KMS-11 (cell line): ENCODE measurements around the gene PLPP1.

Source experiments
- H2AFZ ChIP-seq: fragments of 200-600 bp; sonication (generic); 2 replicates; pipeline ENCODE4 v1.6.1; 2016; ENCODE audit warnings: antibody characterized with exemption, mixed run types, low read depth
- H3K27ac ChIP-seq: fragments of 200-600 bp; sonication (generic); 2 replicates; pipeline ENCODE4 v1.6.1; 2016; ENCODE audit warnings: mild to moderate bottlenecking, mixed run types
- H3K27me3 ChIP-seq: fragments of 200-600 bp; sonication (generic); 2 replicates; pipeline ENCODE4 v1.6.1; 2017; ENCODE audit warnings: mild to moderate bottlenecking, low read depth, mixed run types, moderate library complexity; ENCODE audit not compliant: insufficient read depth
- H3K36me3 ChIP-seq: fragments of 200-600 bp; sonication (generic); 2 replicates; pipeline ENCODE4 v1.6.1; 2017; ENCODE audit warnings: mild to moderate bottlenecking, mixed run types; ENCODE audit not compliant: insufficient read depth
- H3K4me1 ChIP-seq: fragments of 200-600 bp; sonication (generic); 2 replicates; pipeline ENCODE4 v1.6.1; 2016; ENCODE audit warnings: mild to moderate bottlenecking, low read depth, mixed run types; ENCODE audit not compliant: poor library complexity, severe bottlenecking
- H3K4me2 ChIP-seq: fragments of 200-600 bp; sonication (generic); 2 replicates; pipeline ENCODE4 v1.7.0; 2016; ENCODE audit warnings: mild to moderate bottlenecking, mixed run types
- H3K4me3 ChIP-seq: fragments of 200-600 bp; sonication (generic); IDR thresholded peaks from 2 replicates; pipeline ENCODE4 v1.6.1; 2017; ENCODE audit warnings: low read depth, low read length, mixed read lengths; ENCODE audit not compliant: insufficient read depth
- H3K79me2 ChIP-seq: fragments of 200-600 bp; sonication (generic); 2 replicates; pipeline ENCODE4 v1.6.1; 2016; ENCODE audit warnings: low read depth, mixed run types; ENCODE audit not compliant: insufficient read depth
- H3K9ac ChIP-seq: fragments of 200-600 bp; sonication (generic); 2 replicates; pipeline ENCODE4 v1.6.1; 2016; ENCODE audit warnings: mild to moderate bottlenecking, mixed run types
- H4K20me1 ChIP-seq: fragments of 200-600 bp; sonication (generic); 2 replicates; pipeline ENCODE4 v1.6.1; 2016; ENCODE audit warnings: mild to moderate bottlenecking, mixed run types; ENCODE audit not compliant: insufficient read depth
- TF ChIP-seq, protein P1 (sequence below): fragments of 200-600 bp; sonication (generic); conservative IDR thresholded peaks from 2 replicates; pipeline ENCODE4 v1.6.1; 2017; ENCODE audit warnings: low read depth, mild to moderate bottlenecking, antibody characterized with exemption, low read length, moderate library complexity, mixed read lengths

PLPP1 gene

DNA sequence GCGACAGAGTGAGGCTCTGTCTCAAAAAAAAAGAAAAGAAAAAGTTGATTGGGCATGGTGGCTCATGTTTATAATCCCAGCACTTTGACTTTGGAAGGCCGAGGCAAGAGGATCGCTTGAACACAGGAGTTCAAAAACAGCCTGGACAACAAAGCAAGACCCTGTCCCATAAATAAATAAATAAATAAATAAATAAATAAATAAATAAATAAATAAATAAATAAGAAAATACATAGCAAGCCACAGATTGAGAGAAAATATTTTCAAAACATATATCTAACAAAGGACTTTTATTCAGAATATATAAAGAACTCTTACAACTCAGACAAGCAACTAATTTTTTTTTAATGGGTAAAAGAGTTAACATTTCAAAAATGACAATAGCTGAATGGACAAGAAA, 71.2 kb downstream of the PLPP1 start:
- H3K27me3 ChIP-seq: no peaks in the 10 kb centered on the region
- no peak overlapping the region for H3K4me2 ChIP-seq
- no peak overlapping the region for H3K9ac ChIP-seq
- no peak overlapping the region for H2AFZ ChIP-seq
- no peak overlapping the region for H3K4me3 ChIP-seq
- TF ChIP-seq, protein P1, sequence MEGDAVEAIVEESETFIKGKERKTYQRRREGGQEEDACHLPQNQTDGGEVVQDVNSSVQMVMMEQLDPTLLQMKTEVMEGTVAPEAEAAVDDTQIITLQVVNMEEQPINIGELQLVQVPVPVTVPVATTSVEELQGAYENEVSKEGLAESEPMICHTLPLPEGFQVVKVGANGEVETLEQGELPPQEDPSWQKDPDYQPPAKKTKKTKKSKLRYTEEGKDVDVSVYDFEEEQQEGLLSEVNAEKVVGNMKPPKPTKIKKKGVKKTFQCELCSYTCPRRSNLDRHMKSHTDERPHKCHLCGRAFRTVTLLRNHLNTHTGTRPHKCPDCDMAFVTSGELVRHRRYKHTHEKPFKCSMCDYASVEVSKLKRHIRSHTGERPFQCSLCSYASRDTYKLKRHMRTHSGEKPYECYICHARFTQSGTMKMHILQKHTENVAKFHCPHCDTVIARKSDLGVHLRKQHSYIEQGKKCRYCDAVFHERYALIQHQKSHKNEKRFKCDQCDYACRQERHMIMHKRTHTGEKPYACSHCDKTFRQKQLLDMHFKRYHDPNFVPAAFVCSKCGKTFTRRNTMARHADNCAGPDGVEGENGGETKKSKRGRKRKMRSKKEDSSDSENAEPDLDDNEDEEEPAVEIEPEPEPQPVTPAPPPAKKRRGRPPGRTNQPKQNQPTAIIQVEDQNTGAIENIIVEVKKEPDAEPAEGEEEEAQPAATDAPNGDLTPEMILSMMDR: no peak
- H3K79me2 ChIP-seq: no peaks in the 10 kb centered on the region
- H3K27ac ChIP-seq: no peak overlapping the region
- H3K4me1 ChIP-seq: peaks cover 9% of the 10 kb centered on the region
- no peaks in the 10 kb centered on the region for H3K36me3 ChIP-seq
- H4K20me1 ChIP-seq: no peaks in the 10 kb centered on the region

- Histone ChIP-seq H4K20me1 (no peaks in the 10 kb centered on the region), H3K4me2 (no peak overlapping the region), H3K27ac (no peak overlapping the region), H3K4me3 (no peak overlapping the region), H3K9ac (no peak overlapping the region), H3K27me3 (no peaks in the 10 kb centered on the region), H3K36me3 (no peaks in the 10 kb centered on the region), H3K79me2 (no peaks in the 10 kb centered on the region), H2AFZ (no peak overlapping the region), H3K4me1 (no peaks in the 10 kb centered on the region)
- TF ChIP-seq, protein P1: no peak
Observed at GRCh38 chr5:55459572-55459971, 75.2 kb downstream of the PLPP1 start.

DNA sequence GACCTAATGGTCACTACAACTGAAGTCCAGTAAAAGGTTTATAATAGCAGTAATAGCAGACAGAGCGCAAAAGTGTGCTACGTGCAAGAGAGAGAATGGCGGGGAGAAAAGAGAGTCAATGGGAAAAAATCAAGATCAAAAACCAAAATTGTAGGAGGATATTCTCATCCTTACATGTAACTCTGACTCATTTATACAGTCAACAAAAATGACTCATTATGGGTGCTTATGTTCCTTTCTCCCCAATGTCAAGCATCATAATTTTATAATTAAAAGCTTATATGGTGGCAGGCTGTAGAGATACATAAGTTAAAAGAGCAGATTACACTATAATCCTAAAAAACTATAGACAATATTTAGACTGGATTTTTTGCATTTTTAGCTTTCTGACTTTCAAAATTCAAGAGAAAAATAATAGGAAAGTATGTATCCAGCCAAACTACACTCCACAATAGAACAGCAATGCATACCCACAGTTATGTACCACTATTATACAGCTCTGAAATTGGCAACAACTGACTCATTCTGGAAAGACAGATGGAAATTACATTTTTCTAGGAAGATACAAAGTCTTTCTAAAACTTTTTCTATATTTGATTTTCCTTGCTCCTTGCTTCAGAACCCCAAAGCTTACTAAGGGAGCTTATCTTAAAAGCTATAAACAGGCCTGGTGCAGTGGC, 78.4 kb downstream of the PLPP1 start:
- Histone ChIP-seq H3K27ac (no peak overlapping the region), H2AFZ (no peak overlapping the region), H3K4me1 (no peaks in the 10 kb centered on the region), H3K79me2 (no peaks in the 10 kb centered on the region), H3K36me3 (no peaks in the 10 kb centered on the region), H3K4me3 (no peak overlapping the region), H3K27me3 (no peaks in the 10 kb centered on the region), H4K20me1 (no peaks in the 10 kb centered on the region), H3K4me2 (no peak overlapping the region), H3K9ac (no peak overlapping the region)
- TF ChIP-seq, protein P1: no peak

DNA sequence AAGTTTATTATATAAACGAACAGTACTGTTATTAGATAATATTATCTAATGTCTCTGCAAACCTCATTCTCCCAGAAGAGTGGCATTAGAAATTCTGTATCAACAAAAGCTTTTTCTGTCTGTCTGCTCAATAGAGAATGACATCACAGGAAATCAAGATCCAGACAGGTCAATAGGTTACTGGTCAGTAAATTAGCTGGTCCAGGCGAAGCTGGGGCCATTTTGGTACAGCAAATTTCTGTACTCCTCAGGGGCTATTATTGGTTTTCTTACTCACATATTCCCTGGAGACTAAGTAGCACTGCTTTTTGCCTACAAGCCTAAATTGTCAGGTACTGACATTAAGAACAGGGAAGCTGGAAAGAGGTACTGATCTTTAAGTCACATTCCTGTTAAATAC, 80.5 kb downstream of the PLPP1 start:
- Histone ChIP-seq H3K4me1 (no peaks in the 10 kb centered on the region), H2AFZ (no peak overlapping the region), H3K4me2 (no peak overlapping the region), H3K36me3 (no peaks in the 10 kb centered on the region), H4K20me1 (no peaks in the 10 kb centered on the region), H3K27me3 (no peaks in the 10 kb centered on the region), H3K27ac (no peak overlapping the region), H3K9ac (no peak overlapping the region), H3K4me3 (no peak overlapping the region), H3K79me2 (no peaks in the 10 kb centered on the region)
- TF ChIP-seq, protein P1: no peak
